WTC11 (cell line): ENCODE measurements around the gene CCN6.

ENCODE experiments used
- KAT7 ChIP-seq: sonication (generic); formaldehyde crosslinking; IDR thresholded peaks from 2 replicates; pipeline ENCODE4 v1.8.1; 2023; ENCODE audit warnings: missing genetic modification reagents, mild to moderate bottlenecking, borderline replicate concordance
- PREB ChIP-seq: sonication (generic); formaldehyde crosslinking; IDR thresholded peaks from 2 replicates; pipeline ENCODE4 v1.8.1; 2022; ENCODE audit warnings: mild to moderate bottlenecking, missing genetic modification reagents, moderate library complexity, borderline replicate concordance
- TCF7 ChIP-seq: sonication (generic); formaldehyde crosslinking; IDR thresholded peaks from 2 replicates; pipeline ENCODE4 v1.8.0; 2022; ENCODE audit warnings: mild to moderate bottlenecking, low read depth, missing genetic modification reagents, moderate library complexity
- TEAD4 ChIP-seq: sonication (generic); formaldehyde crosslinking; IDR thresholded peaks from 2 replicates; pipeline ENCODE4 v1.8.0; 2022; ENCODE audit warnings: mild to moderate bottlenecking, missing genetic modification reagents
- ZBTB43 ChIP-seq: sonication (generic); formaldehyde crosslinking; IDR thresholded peaks from 2 replicates; pipeline ENCODE4 v1.8.1; 2023; ENCODE audit warnings: mild to moderate bottlenecking, missing genetic modification reagents
- TF ChIP-seq, protein P1 (sequence below): fragments of 200-600 bp; IDR thresholded peaks from 2 replicates; pipeline ENCODE4 v1.8.0; 2022; ENCODE audit warnings: antibody characterized with exemption

GRCh38 chr6:112004201-112005012 is 49.5 kb upstream of the CCN6 start:
- TF ChIP-seq, protein P1, sequence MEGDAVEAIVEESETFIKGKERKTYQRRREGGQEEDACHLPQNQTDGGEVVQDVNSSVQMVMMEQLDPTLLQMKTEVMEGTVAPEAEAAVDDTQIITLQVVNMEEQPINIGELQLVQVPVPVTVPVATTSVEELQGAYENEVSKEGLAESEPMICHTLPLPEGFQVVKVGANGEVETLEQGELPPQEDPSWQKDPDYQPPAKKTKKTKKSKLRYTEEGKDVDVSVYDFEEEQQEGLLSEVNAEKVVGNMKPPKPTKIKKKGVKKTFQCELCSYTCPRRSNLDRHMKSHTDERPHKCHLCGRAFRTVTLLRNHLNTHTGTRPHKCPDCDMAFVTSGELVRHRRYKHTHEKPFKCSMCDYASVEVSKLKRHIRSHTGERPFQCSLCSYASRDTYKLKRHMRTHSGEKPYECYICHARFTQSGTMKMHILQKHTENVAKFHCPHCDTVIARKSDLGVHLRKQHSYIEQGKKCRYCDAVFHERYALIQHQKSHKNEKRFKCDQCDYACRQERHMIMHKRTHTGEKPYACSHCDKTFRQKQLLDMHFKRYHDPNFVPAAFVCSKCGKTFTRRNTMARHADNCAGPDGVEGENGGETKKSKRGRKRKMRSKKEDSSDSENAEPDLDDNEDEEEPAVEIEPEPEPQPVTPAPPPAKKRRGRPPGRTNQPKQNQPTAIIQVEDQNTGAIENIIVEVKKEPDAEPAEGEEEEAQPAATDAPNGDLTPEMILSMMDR = no peak
- TF ChIP-seq TEAD4 (CRISPR knock-in tag) (no peak), PREB (CRISPR knock-in tag) (no peak), ZBTB43 (CRISPR knock-in tag) (no peak), TCF7 (CRISPR knock-in tag) (no peak), KAT7 (CRISPR knock-in tag) (no peak)
